ENCODE results near the gene HMGXB3.

HMGXB3 gene

GRCh38 chr5:150058480-150059126, 58.1 kb downstream of the HMGXB3 start:
- Histone ChIP-seq H4K20me1 (ENCODE audit: low read depth, low read length) (no peaks in the 10 kb centered on the region), H3K27me3 (ENCODE audit: low read length) (no peaks in the 10 kb centered on the region), H3K9me3 (ENCODE audit: insufficient read depth, low read length) (no peaks in the 10 kb centered on the region), H3K27ac (ENCODE audit: low read depth, low read length) (no peak overlapping the region), H2AFZ (ENCODE audit: low read depth, low read length, severe bottlenecking) (no peak overlapping the region), H3K79me2 (ENCODE audit: insufficient read depth, low read length) (no peaks in the 10 kb centered on the region), H3K4me3 (ENCODE audit: insufficient read depth, low read length, poor library complexity, severe bottlenecking) (no peak overlapping the region), H3K36me3 (ENCODE audit: low read length) (no peaks in the 10 kb centered on the region), H3K9me2 (replicated peaks; ENCODE audit: insufficient read depth, low read length) (no peaks in the 10 kb centered on the region), H3K4me2 (ENCODE audit: low read depth, low read length, poor library complexity, severe bottlenecking) (no peak overlapping the region), H3K9ac (ENCODE audit: low read length) (no peak overlapping the region), H3F3A (ENCODE audit: insufficient read depth) (no peaks in the 10 kb centered on the region)
- TF ChIP-seq CTCF (IDR thresholded peaks at IDR 0.05; ENCODE audit: insufficient read depth, low read length, poor library complexity, severe bottlenecking): no peak
- TF ChIP-seq EZH2phosphoT487 (conservative IDR thresholded peaks at IDR 0.05; ENCODE audit: low read length): no peak

GRCh38 chr5:150059623-150060022, 59.1 kb downstream of the HMGXB3 start:
- Histone ChIP-seq H3K27me3 (ENCODE audit: low read length) (no peaks in the 10 kb centered on the region), H3K79me2 (ENCODE audit: insufficient read depth, low read length) (no peaks in the 10 kb centered on the region), H3K27ac (ENCODE audit: low read depth, low read length) (no peak overlapping the region), H3K36me3 (ENCODE audit: low read length) (no peaks in the 10 kb centered on the region), H3F3A (ENCODE audit: insufficient read depth) (no peaks in the 10 kb centered on the region), H3K4me3 (ENCODE audit: insufficient read depth, low read length, poor library complexity, severe bottlenecking) (no peak overlapping the region), H3K9me3 (ENCODE audit: insufficient read depth, low read length) (no peaks in the 10 kb centered on the region), H4K20me1 (ENCODE audit: low read depth, low read length) (no peaks in the 10 kb centered on the region), H3K9me2 (replicated peaks; ENCODE audit: insufficient read depth, low read length) (no peaks in the 10 kb centered on the region), H3K4me2 (ENCODE audit: low read depth, low read length, poor library complexity, severe bottlenecking) (no peak overlapping the region), H3K9ac (ENCODE audit: low read length) (no peak overlapping the region), H2AFZ (ENCODE audit: low read depth, low read length, severe bottlenecking) (no peak overlapping the region)
- TF ChIP-seq CTCF (IDR thresholded peaks at IDR 0.05; ENCODE audit: insufficient read depth, low read length, poor library complexity, severe bottlenecking): no peak
- no peak for TF ChIP-seq EZH2phosphoT487 (conservative IDR thresholded peaks at IDR 0.05; ENCODE audit: low read length)

- TF ChIP-seq EZH2phosphoT487 (conservative IDR thresholded peaks at IDR 0.05; ENCODE audit: low read length): no peak
- no peak for TF ChIP-seq CTCF (IDR thresholded peaks at IDR 0.05; ENCODE audit: insufficient read depth, low read length, poor library complexity, severe bottlenecking)
- H4K20me1 ChIP-seq (ENCODE audit: low read depth, low read length): no peaks in the 10 kb centered on the region
- H3K36me3 ChIP-seq (ENCODE audit: low read length): no peaks in the 10 kb centered on the region
- H3K27me3 ChIP-seq (ENCODE audit: low read length): no peaks in the 10 kb centered on the region
- no peaks in the 10 kb centered on the region for H3K79me2 ChIP-seq (ENCODE audit: insufficient read depth, low read length)
- no peaks in the 10 kb centered on the region for H3K9me2 ChIP-seq (replicated peaks; ENCODE audit: insufficient read depth, low read length)
- H3K9me3 ChIP-seq (ENCODE audit: insufficient read depth, low read length): no peaks in the 10 kb centered on the region
- no peak overlapping the region for H2AFZ ChIP-seq (ENCODE audit: low read depth, low read length, severe bottlenecking)
- H3K27ac ChIP-seq (ENCODE audit: low read depth, low read length): no peak overlapping the region
- H3K4me3 ChIP-seq (ENCODE audit: insufficient read depth, low read length, poor library complexity, severe bottlenecking): no peak overlapping the region
- no peak overlapping the region for H3K9ac ChIP-seq (ENCODE audit: low read length)
- no peak overlapping the region for H3K4me2 ChIP-seq (ENCODE audit: low read depth, low read length, poor library complexity, severe bottlenecking)
- H3F3A ChIP-seq (ENCODE audit: insufficient read depth): no peaks in the 10 kb centered on the region
Observed at GRCh38 chr5:150060471-150060870, 59.9 kb downstream of the HMGXB3 start.
